G401 (cell line): ENCODE results near the gene WDFY1. TPM values are rescaled to one million over a fixed set of nuclear protein-coding genes. Genes with fewer than 3 reads are reported as not detected.
A peak's percentile ranks its signal among the peaks of the same experiment; 100 is the strongest.

Source experiments
- DNase-seq: peaks from one replicate; pipeline ENCODE4 v3.0.0-alpha.2; 2015; ENCODE audit warnings: low spot score
- in situ Hi-C: cut with HindIII; loops from 2 replicates; pipeline ENCODE4 v1.10.0; 2016; ENCODE audit warnings: low sequenced_read_pairs, mixed read lengths
- total RNA-seq: library from RNA; depleted of rRNA; stranded (reverse); fragments of >200 nt; shearing (Covaris generic); gene quantifications from 2 replicates; pipeline ENCODE4 v1.2.3, GENCODE V29; 2014; rRNA removed

WDFY1 gene
- total RNA-seq, 1 experiment from 2014 or later = 108 TPM

- peak; percentile 71 for DNase-seq
- in situ Hi-C loops = no loop called here
These were observed 107.7 kb downstream of the WDFY1 start, which contains the start of gene AP1S3 for GRCh38 chr2:223837287-223838061. TSS of gene AP1S3 (minus strand) at chr2:223837582. CDS start at chr2:223837450, 132 bp downstream.

GRCh38 chr2:223835701-223836532 lies 109.2 kb downstream of the WDFY1 start:
- no peak for DNase-seq
- in situ Hi-C loops = no loop called here

GRCh38 chr2:223834431-223834830 lies 110.7 kb downstream of the WDFY1 start:
- no peak for DNase-seq
- in situ Hi-C loops = no loop called here

GRCh38 chr2:223832241-223832903 lies 112.8 kb downstream of the WDFY1 start:
- in situ Hi-C loops = no loop called here

GRCh38 chr2:223829128-223829527 lies 116.0 kb downstream of the WDFY1 start:
- in situ Hi-C loops = no loop called here
- no peak for DNase-seq

More at GRCh38 chr2:223832241-223832903, 112.8 kb downstream of the WDFY1 start:
- no peak for DNase-seq

- in situ Hi-C loops = no loop called here
- no peak for DNase-seq
These were observed 116.8 kb downstream of the WDFY1 start for GRCh38 chr2:223828314-223828713.

GRCh38 chr2:223826995-223827394 lies 118.1 kb downstream of the WDFY1 start:
- in situ Hi-C loops = no loop called here
- no peak for DNase-seq

Other genes with a start within 250 kb of the WDFY1 start
- gene AP1S3, start 107.8 kb downstream of the WDFY1 start, total RNA-seq = 7.9 and 20.7 TPM in 2 replicates
- 67.1 and 97.6 TPM in 2 replicates for gene MRPL44, start 12.1 kb upstream of the WDFY1 start, total RNA-seq
- gene SERPINE2, start 94.0 kb upstream of the WDFY1 start, total RNA-seq = 0.06 and 0.20 TPM in 2 replicates